Pancreas (tissue), 10 donors: ENCODE results near the gene MAPKBP1. TPM values are rescaled to one million over a fixed set of nuclear protein-coding genes. Genes with fewer than 3 reads are reported as not detected.
"Not testable (repeated sequence)": the region's sequence is repeated elsewhere in the genome, so short reads cannot be mapped to it uniquely, and the experiment has no call there.

Experiments
- ATAC-seq, 4 donors: fragments of 200-7000 bp; cut with Tn5 transposase; one replicate each; pipeline versions ENCODE4 v1.8.0 to v1.9.1; 2020; ENCODE audit warnings: mild to moderate bottlenecking in 4 of 4, moderate library complexity in 4 of 4
- DNase-seq, 6 donors: peaks; one replicate each; pipeline ENCODE4 v3.0.0-alpha.2; 2020
- FAIRE-seq: peaks from 2 replicates; lab custom pipeline; 2012; peaks lifted over from hg19 to GRCh38; lab: Jason Lieb, UNC
- H3K27ac ChIP-seq, 4 donors: fragments of 200-600 bp; sonication (generic); 1 replicate in 3 of 4; 2 replicates in 1 of 4; pipeline versions ENCODE4 v1.5.0 to v1.8.0; 2020
- H3K27me3 ChIP-seq, 4 donors: fragments of 200-600 bp; one replicate each; pipeline ENCODE4 v1.8.0; 2021
- H3K36me3 ChIP-seq, 3 donors: fragments of 200-600 bp; sonication (generic) in 1 of 3; one replicate each; pipeline versions ENCODE4 v1.5.0 to v1.8.0; 2020 to 2021
- H3K4me1 ChIP-seq, 3 donors: fragments of 200-600 bp; one replicate each; pipeline ENCODE4 v1.8.0; 2021
- H3K4me3 ChIP-seq, 4 donors: fragments of 200-600 bp; sonication (generic) in 2 of 4; one replicate each; pipeline versions ENCODE4 v1.5.0 to v1.8.0; 2020 to 2021
- H3K9me3 ChIP-seq, 4 donors: fragments of 200-600 bp; one replicate each; pipeline ENCODE4 v1.8.0; 2021
- CTCF ChIP-seq, 4 donors: fragments of 200-600 bp; sonication (generic) in 3 of 4; IDR thresholded peaks; one replicate each; pipeline versions ENCODE4 v1.5.0 to v1.8.0; 2021; ENCODE audit warnings: antibody characterized with exemption in 4 of 4
- WGBS, 2 donors: extraction: QIAGEN DNeasy Blood & Tissue Kit; methylation state at CpG; one replicate each; pipeline ENCODE4 v1.1.7; 2013; 5-methylcytosine and 5-hydroxymethylcytosine counted together
- intact Hi-C, 3 donors: fragments of 100-400 bp; cut with DNase I; formaldehyde crosslinking; loops; one replicate each; pipeline versions ENCODE4 v1.11.1 to v1.14.2; 2022
- polyA plus RNA-seq, 2 donors: library from polyadenylated mRNA; stranded (reverse); fragments of 200-250 nt; gene quantifications; one replicate each; pipeline ENCODE4 v1.2.3, GENCODE V29; 2013
- total RNA-seq, 6 donors: library from RNA; stranded (reverse); fragmentation: NEBNext Ultra II Directional in 4 of 6; extraction: Animal tissue kit (Norgen Biotek cat#: 25700) in 4 of 6; gene quantifications; one replicate each; pipeline versions ENCODE4 v1.2.1 to v1.2.4, GENCODE V29; 2021 to 2023
- donor health status: healthy with polysubstance abuse.
- donor health status: DM: no; HTN: no; CAD: no; lungs with moderate emphysema.
- donor health status: DM: no; HTN: no; CAD: no.
- donor health status: control.
- donor health status: control.
- donor health status: Bipolar disorder and iron deficiency.
- donor health status: DM: yes; HTN: yes; CAD: no.
- donor health status: DM: no; HTN: no; CAD: no.
- donor health status: DM: no; HTN: no; CAD: no.
- donor health status: DM: yes; HTN: yes; CAD: no.

MAPKBP1 gene
- total RNA-seq: 10 to 100 TPM in 1 of 6 donors, 1 to 10 TPM in 5; 5.3 to 12.0 (median 7.2) TPM
- 10 to 100 TPM in 1 of 2 donors, 1 to 10 TPM in 1; 9.3 to 19.2 TPM for polyA plus RNA-seq

DNA sequence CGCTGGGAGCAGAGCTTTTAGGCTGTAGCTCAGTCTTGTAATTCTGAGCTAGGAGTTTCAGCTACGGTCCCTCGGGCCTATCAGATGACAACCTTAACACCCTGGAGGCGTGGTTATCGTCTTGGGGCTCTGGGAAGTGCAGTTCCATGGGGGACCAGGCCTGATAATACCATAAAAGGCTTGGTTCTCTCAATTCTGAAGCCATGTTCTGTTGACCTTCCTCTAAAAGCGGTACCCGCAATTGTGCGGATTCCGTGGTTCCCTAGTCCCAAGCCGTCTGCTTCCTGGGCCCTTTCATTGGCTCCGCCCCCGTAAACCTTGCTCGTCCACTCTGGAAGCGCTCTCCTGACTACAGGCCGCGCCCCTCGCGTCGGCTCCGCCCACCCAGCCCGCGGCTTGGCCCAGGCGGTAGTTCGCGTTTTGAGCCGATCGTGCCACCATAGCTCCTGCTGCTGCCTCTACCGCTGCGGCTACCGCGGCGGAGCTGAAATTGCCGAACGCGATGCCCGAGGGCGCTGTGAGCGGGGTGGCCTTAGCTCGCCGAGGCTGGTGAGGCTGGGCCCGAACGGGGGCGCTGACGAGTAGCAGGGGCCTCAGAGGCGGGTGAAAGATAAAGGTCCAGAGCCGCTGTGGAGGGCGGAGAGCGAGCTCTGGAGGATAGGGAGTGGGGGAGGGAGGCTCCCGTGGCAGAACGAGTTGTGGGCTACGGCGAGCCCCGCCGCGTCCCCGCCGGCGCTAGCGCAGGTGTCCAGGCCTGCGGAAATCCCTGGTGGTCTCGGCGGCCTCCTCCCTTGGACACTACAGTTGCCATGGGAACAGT, at the start of gene MAPKBP1:
Gene MAPKBP1 (plus strand): TSS at position 423 of the 820 bp plus-strand sequence. CDS start 792 bp downstream, outside the sequence.
- Histone ChIP-seq H3K4me1 (peaks cover 0 to 10% (median 6%) of the 10 kb centered on the region in 3 donors), H3K9me3 (no peaks in the 10 kb centered on the region), H3K27ac (peak within 1 kb of the TSS; percentile 53 to 77 (median 65)), H3K4me3 (peak within 1 kb of the TSS; percentile 41 to 89 (median 73)), H3K36me3 (no peaks in the 10 kb centered on the region), H3K27me3 (no peaks in the 10 kb centered on the region)
- WGBS, 2 donors: 0% methylated on average over 60 to 62 of the region's 62 CpGs
- DNase-seq (peak; percentile 96 to 99 (median 98)), FAIRE-seq (peak; percentile 29), ATAC-seq (peak; percentile 94 to 98 (median 96))
- intact Hi-C loops: loop anchor here in 1 of 3 donors (5.0 to 10.0 kb wide), 2 partner anchors 38 to 131 kb away; no protein-coding TSS in a partner anchor
- peak; percentile 28 to 43 (median 34) for TF ChIP-seq CTCF (IDR thresholded peaks at IDR 0.05)

GRCh38 chr15:41727143-41727542, 47.1 kb upstream of the MAPKBP1 start:
- H3K9me3 ChIP-seq: no peaks in the 10 kb centered on the region

GRCh38 chr15:41728061-41728460, 46.2 kb upstream of the MAPKBP1 start:
- H3K36me3 ChIP-seq, ATAC-seq, H3K27me3 ChIP-seq, H3K4me3 ChIP-seq, FAIRE-seq, H3K27ac ChIP-seq, DNase-seq, intact Hi-C loops, H3K4me1 ChIP-seq, H3K9me3 ChIP-seq: not testable (repeated sequence)
- 94 to 97% methylated on average over 11 of the region's 11 CpGs for WGBS, 2 donors

More at GRCh38 chr15:41727143-41727542, 47.1 kb upstream of the MAPKBP1 start:
- Histone ChIP-seq H3K4me1 (no peaks in the 10 kb centered on the region), H3K36me3 (no peaks in the 10 kb centered on the region), H3K27ac (no peak overlapping the region), H3K4me3 (no peak overlapping the region), H3K27me3 (no peaks in the 10 kb centered on the region)
- DNase-seq (no peak), FAIRE-seq (no peak), ATAC-seq (no peak)
- whole genome bisulfite sequencing, 2 donors: 91 to 94% methylated on average over 3 of the region's 3 CpGs
- intact Hi-C loops: no loop called here
- TF ChIP-seq CTCF (IDR thresholded peaks at IDR 0.05): no peak

GRCh38 chr15:41730543-41730942, 43.7 kb upstream of the MAPKBP1 start:
- 77 to 79% methylated on average over 4 of the region's 4 CpGs for WGBS, 2 donors
- peaks cover 0 to 10% (median 0%) of the 10 kb centered on the region in 3 donors for H3K36me3 ChIP-seq
- no peak for DNase-seq
- H3K27ac ChIP-seq: no peak overlapping the region
- H3K4me3 ChIP-seq: no peak overlapping the region
- no peak for ATAC-seq
- no peak for TF ChIP-seq CTCF (IDR thresholded peaks at IDR 0.05)
- FAIRE-seq: no peak
- no peaks in the 10 kb centered on the region for H3K27me3 ChIP-seq
- no peaks in the 10 kb centered on the region for H3K4me1 ChIP-seq
- intact Hi-C loops: no loop called here
- no peaks in the 10 kb centered on the region for H3K9me3 ChIP-seq

DNA sequence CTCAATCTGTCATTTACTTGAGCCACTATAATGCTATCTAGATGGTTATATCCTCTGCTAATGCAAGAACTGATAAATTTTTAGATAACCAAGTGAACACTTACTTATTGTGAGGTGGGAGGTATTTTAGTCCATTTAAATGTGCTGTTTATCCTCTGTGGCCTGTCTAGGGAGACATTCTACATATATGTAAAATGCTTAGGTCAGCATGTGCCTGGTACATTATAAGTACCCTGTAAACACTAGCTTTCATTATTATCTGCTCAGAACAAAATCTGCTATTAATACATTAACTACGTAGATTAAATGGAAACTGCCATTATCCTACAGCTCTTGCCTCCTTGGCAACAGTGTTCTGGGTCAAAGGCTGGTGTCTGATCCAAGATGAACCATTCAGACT, 41.8 kb upstream of the MAPKBP1 start:
- Histone ChIP-seq H3K27me3 (no peaks in the 10 kb centered on the region), H3K4me1 (no peaks in the 10 kb centered on the region), H3K9me3 (no peaks in the 10 kb centered on the region), H3K36me3 (peaks cover 0 to 25% (median 7%) of the 10 kb centered on the region in 3 donors), H3K4me3 (no peak overlapping the region), H3K27ac (no peak overlapping the region)
- no peak for DNase-seq
- intact Hi-C loops: no loop called here
- ATAC-seq: peak in 2 of 4 donors; percentile 27 to 40
- WGBS, 2 donors: 88 to 97% methylated on average over 1 of the region's 1 CpG
- no peak for TF ChIP-seq CTCF (IDR thresholded peaks at IDR 0.05)
- FAIRE-seq: no peak
